HEK293 (cell line): ENCODE results near the gene SLC38A10.

Experiments
- GFI1B ChIP-seq: fragments of 450-650 bp; formaldehyde crosslinking; IDR thresholded peaks from 2 replicates; pipeline ENCODE4 v1.5.1; 2016; ENCODE audit warnings: missing biosample characterization, missing genetic modification characterization
- GLI4 ChIP-seq: fragments of 450-650 bp; formaldehyde crosslinking; IDR thresholded peaks from 2 replicates; pipeline ENCODE4 v1.5.1; 2016; ENCODE audit warnings: missing biosample characterization, missing genetic modification characterization
- IKZF3 ChIP-seq: fragments of 450-650 bp; IDR thresholded peaks from 2 replicates; pipeline ENCODE4 v1.5.0; 2018; ENCODE audit warnings: missing biosample characterization, mild to moderate bottlenecking, missing genetic modification characterization, moderate library complexity
- MEIS1 ChIP-seq: sonication (generic); formaldehyde crosslinking; IDR thresholded peaks from 2 replicates; pipeline ENCODE4 v1.8.1; 2022; ENCODE audit warnings: missing genetic modification reagents, mild to moderate bottlenecking, borderline replicate concordance
- OSR2 ChIP-seq: fragments of 450-650 bp; formaldehyde crosslinking; IDR thresholded peaks from 2 replicates; pipeline ENCODE4 v1.5.1; 2016; ENCODE audit warnings: missing biosample characterization, missing genetic modification characterization
- RBAK ChIP-seq: fragments of 450-650 bp; formaldehyde crosslinking; IDR thresholded peaks from 2 replicates; pipeline ENCODE4 v1.5.1; 2016; ENCODE audit warnings: missing biosample characterization, missing genetic modification characterization
- SETDB1 ChIP-seq: IDR thresholded peaks from one replicate; pipeline ENCODE4 v1.6.1; 2017; ENCODE audit warnings: mild to moderate bottlenecking, low read length, moderate library complexity, mixed read lengths; ENCODE audit not compliant: insufficient read length
- TRIM28 ChIP-seq: IDR thresholded peaks from 2 replicates; pipeline ENCODE4 v1.6.1; 2011; ENCODE audit warnings: low read length, control low read depth, borderline replicate concordance
- ZBTB11 ChIP-seq: fragments of 450-650 bp; formaldehyde crosslinking; conservative IDR thresholded peaks from 2 replicates; pipeline ENCODE4 v1.5.1; 2016; ENCODE audit warnings: low read depth, missing biosample characterization, missing genetic modification characterization
- ZBTB7A ChIP-seq: fragments of 450-650 bp; formaldehyde crosslinking; IDR thresholded peaks from 2 replicates; pipeline ENCODE4 v1.5.1; 2016; ENCODE audit warnings: low read depth, missing biosample characterization, missing genetic modification characterization
- ZFHX2 ChIP-seq: fragments of 450-650 bp; formaldehyde crosslinking; conservative IDR thresholded peaks from 2 replicates; pipeline ENCODE4 v1.5.1; 2016; ENCODE audit warnings: missing biosample characterization, missing genetic modification characterization
- ZFP69B ChIP-seq: fragments of 450-650 bp; formaldehyde crosslinking; IDR thresholded peaks from 2 replicates; pipeline ENCODE4 v1.5.1; 2016; ENCODE audit warnings: missing biosample characterization, missing genetic modification characterization
- ZIC2 ChIP-seq: fragments of 450-650 bp; formaldehyde crosslinking; IDR thresholded peaks from 2 replicates; pipeline ENCODE4 v1.5.1; 2016; ENCODE audit warnings: missing biosample characterization, missing genetic modification characterization
- ZNF140 ChIP-seq: fragments of 450-650 bp; formaldehyde crosslinking; IDR thresholded peaks from 2 replicates; pipeline ENCODE4 v1.5.1; 2016; ENCODE audit warnings: missing biosample characterization, missing genetic modification characterization
- ZNF148 ChIP-seq: fragments of 450-650 bp; formaldehyde crosslinking; IDR thresholded peaks from 2 replicates; pipeline ENCODE4 v1.5.0; 2017; ENCODE audit warnings: missing biosample characterization, missing genetic modification characterization, borderline replicate concordance
- ZNF174 ChIP-seq: fragments of 450-650 bp; formaldehyde crosslinking; IDR thresholded peaks from 2 replicates; pipeline ENCODE4 v1.5.0; 2017; ENCODE audit warnings: missing biosample characterization, mild to moderate bottlenecking, missing genetic modification characterization
- ZNF175 ChIP-seq: fragments of 450-650 bp; formaldehyde crosslinking; IDR thresholded peaks from 2 replicates; pipeline ENCODE4 v1.5.1; 2016; ENCODE audit warnings: missing biosample characterization, missing genetic modification characterization
- ZNF202 ChIP-seq: fragments of 450-650 bp; formaldehyde crosslinking; IDR thresholded peaks from 2 replicates; pipeline ENCODE4 v1.5.1; 2016; ENCODE audit warnings: missing biosample characterization, missing genetic modification characterization, borderline replicate concordance
- ZNF223 ChIP-seq: fragments of 450-650 bp; formaldehyde crosslinking; IDR thresholded peaks from 2 replicates; pipeline ENCODE4 v1.5.1; 2016; ENCODE audit warnings: missing biosample characterization, missing genetic modification characterization
- ZNF341 ChIP-seq: fragments of 450-650 bp; formaldehyde crosslinking; IDR thresholded peaks from 2 replicates; pipeline ENCODE4; 2016; ENCODE audit warnings: low read depth, missing biosample characterization, missing genetic modification characterization
- ZNF354C ChIP-seq: fragments of 450-650 bp; formaldehyde crosslinking; IDR thresholded peaks from 2 replicates; pipeline ENCODE4 v1.5.1; 2016; ENCODE audit warnings: missing biosample characterization, missing genetic modification characterization, low read depth, borderline replicate concordance
- ZNF423 ChIP-seq: fragments of 450-650 bp; formaldehyde crosslinking; IDR thresholded peaks from 2 replicates; pipeline ENCODE4 v1.5.1; 2016; ENCODE audit warnings: missing biosample characterization, missing genetic modification characterization
- ZNF488 ChIP-seq: fragments of 450-650 bp; formaldehyde crosslinking; IDR thresholded peaks from 2 replicates; pipeline ENCODE4 v1.5.1; 2016; ENCODE audit warnings: missing biosample characterization, missing genetic modification characterization
- ZNF571 ChIP-seq: fragments of 450-650 bp; formaldehyde crosslinking; IDR thresholded peaks from 2 replicates; pipeline ENCODE4 v1.5.0; 2017; ENCODE audit warnings: missing biosample characterization, missing genetic modification characterization
- ZNF639 ChIP-seq: fragments of 450-650 bp; formaldehyde crosslinking; IDR thresholded peaks from 2 replicates; pipeline ENCODE4 v1.5.1; 2016; ENCODE audit warnings: missing biosample characterization, missing genetic modification characterization
- ZNF776 ChIP-seq: fragments of 450-650 bp; formaldehyde crosslinking; IDR thresholded peaks from 2 replicates; pipeline ENCODE4 v1.5.0; 2017; ENCODE audit warnings: missing biosample characterization, missing genetic modification characterization, borderline replicate concordance
- ZSCAN30 ChIP-seq: fragments of 450-650 bp; IDR thresholded peaks from 2 replicates; pipeline ENCODE4 v1.5.1; 2018; ENCODE audit warnings: missing biosample characterization, mild to moderate bottlenecking, missing genetic modification characterization, moderate library complexity
- ZSCAN4 ChIP-seq: fragments of 450-650 bp; formaldehyde crosslinking; IDR thresholded peaks from 2 replicates; pipeline ENCODE4 v1.5.1; 2017; ENCODE audit warnings: missing biosample characterization, missing genetic modification characterization
- ZSCAN5A ChIP-seq: fragments of 450-650 bp; formaldehyde crosslinking; IDR thresholded peaks from 2 replicates; pipeline ENCODE4 v1.5.1; 2016; ENCODE audit warnings: missing biosample characterization, missing genetic modification characterization
- ZXDB ChIP-seq: fragments of 450-650 bp; formaldehyde crosslinking; IDR thresholded peaks from 2 replicates; pipeline ENCODE4 v1.5.1; 2016; ENCODE audit warnings: missing biosample characterization, missing genetic modification characterization

SLC38A10 gene

GRCh38 chr17:81222906-81223761, 72.0 kb downstream of the SLC38A10 start, which contains the start of gene CEP131 (continued):
- TF ChIP-seq ZSCAN4, result no peak
- TF ChIP-seq ZNF148 (tag by site-specific recombination), result no peak
- TF ChIP-seq ZXDB (tag by site-specific recombination), result no peak
- no peak for TF ChIP-seq ZNF488
- TF ChIP-seq ZNF423 (tag by site-specific recombination), result peak; percentile 71; the same call in 1 of the 2 replicates
- no peak for TF ChIP-seq ZNF776
- peak; percentile 98 for TF ChIP-seq ZFHX2 (tag by site-specific recombination)
- TF ChIP-seq ZNF639, result no peak
- no peak for TF ChIP-seq SETDB1
- peak; percentile 81 for TF ChIP-seq ZIC2 (tag by site-specific recombination)
- no peak for TF ChIP-seq MEIS1 (CRISPR knock-in tag)
- TF ChIP-seq ZFP69B, result peak; percentile 78
- TF ChIP-seq ZSCAN5A (tag by site-specific recombination), result no peak
- peak; percentile 94 for TF ChIP-seq ZNF341 (tag by site-specific recombination)
- no peak for TF ChIP-seq ZNF202 (tag by site-specific recombination)
- no peak for TF ChIP-seq ZBTB11 (tag by site-specific recombination)
- no peak for TF ChIP-seq RBAK (tag by site-specific recombination)
- no peak for TF ChIP-seq ZNF174 (tag by site-specific recombination)
- no peak for TF ChIP-seq ZBTB7A (tag by site-specific recombination)
- 0 out of 2 replicates have a peak, but pooled peaks have one; percentile 29 for TF ChIP-seq GLI4 (tag by site-specific recombination)
- 0 out of 2 replicates have a peak, but pooled peaks have one; percentile 29 for TF ChIP-seq IKZF3
- no peak for TF ChIP-seq ZNF140 (tag by site-specific recombination)
- no peak for TF ChIP-seq TRIM28
- TF ChIP-seq GFI1B, result no peak
- TF ChIP-seq OSR2 (tag by site-specific recombination), result no peak
- TF ChIP-seq ZNF223 (tag by site-specific recombination), result no peak
- TF ChIP-seq ZNF571 (tag by site-specific recombination), result no peak
- TF ChIP-seq ZNF175 (tag by site-specific recombination), result no peak
- no peak for TF ChIP-seq ZSCAN30
- no peak for TF ChIP-seq ZNF354C (tag by site-specific recombination)
